EL (cell line): ENCODE measurements around the gene MAIP1.
A peak's percentile ranks its signal among the peaks of the same experiment; 100 is the strongest.
"Not testable (repeated sequence)": the region's sequence is repeated elsewhere in the genome, so short reads cannot be mapped to it uniquely, and the experiment has no call there.

Experiments
- DNase-seq: peaks from one replicate; pipeline ENCODE4 v3.0.0-alpha.2; 2016

Gene MAIP1

DNA sequence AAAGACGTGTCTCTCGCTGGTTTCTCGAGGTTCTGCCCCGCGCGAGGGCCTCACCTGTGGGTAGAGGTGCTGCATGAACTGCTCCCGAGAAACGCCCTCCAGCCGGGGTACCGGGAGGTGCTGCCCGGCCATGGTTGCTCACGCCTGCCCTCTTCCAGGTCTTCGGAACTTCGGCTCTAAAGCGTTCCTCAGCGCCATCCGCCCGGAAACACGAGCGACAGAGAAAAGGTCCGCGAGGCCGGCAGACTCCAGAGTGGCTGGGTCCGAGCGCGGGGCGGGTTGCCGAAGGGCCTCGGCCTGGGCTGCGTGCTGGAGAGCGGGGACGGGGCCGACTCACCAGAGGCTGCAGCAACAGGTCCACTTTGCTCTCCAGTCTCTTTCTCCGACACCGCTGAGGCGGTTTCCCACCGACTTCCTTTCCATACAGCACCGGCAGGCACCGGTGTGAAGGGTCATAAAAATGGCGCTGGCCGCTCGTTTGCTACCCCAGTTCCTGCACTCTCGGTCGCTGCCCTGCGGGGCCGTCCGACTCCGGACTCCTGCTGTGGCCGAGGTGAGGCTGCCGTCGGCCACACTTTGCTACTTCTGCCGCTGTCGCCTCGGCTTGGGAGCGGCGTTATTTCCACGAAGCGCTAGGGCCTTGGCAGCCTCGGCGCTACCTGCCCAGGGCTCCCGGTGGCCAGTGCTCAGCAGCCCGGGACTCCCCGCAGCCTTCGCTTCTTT lies at the start of gene MAIP1, which contains the start of gene TYW5:
TSS of gene MAIP1 (plus strand) at position 244 of the 723 bp plus-strand sequence. CDS start at position 461, 217 bp downstream.
TSS of gene TYW5 (minus strand) at position 153 of the 723 bp plus-strand sequence. CDS start at position 132, 21 bp downstream.
- DNase-seq: peak; percentile 86

GRCh38 chr2:199907008-199907714 lies 48.2 kb upstream of the MAIP1 start:
- no peak for DNase-seq

- DNase-seq: no peak
Observed at GRCh38 chr2:199910338-199911051, 44.9 kb upstream of the MAIP1 start.

DNA sequence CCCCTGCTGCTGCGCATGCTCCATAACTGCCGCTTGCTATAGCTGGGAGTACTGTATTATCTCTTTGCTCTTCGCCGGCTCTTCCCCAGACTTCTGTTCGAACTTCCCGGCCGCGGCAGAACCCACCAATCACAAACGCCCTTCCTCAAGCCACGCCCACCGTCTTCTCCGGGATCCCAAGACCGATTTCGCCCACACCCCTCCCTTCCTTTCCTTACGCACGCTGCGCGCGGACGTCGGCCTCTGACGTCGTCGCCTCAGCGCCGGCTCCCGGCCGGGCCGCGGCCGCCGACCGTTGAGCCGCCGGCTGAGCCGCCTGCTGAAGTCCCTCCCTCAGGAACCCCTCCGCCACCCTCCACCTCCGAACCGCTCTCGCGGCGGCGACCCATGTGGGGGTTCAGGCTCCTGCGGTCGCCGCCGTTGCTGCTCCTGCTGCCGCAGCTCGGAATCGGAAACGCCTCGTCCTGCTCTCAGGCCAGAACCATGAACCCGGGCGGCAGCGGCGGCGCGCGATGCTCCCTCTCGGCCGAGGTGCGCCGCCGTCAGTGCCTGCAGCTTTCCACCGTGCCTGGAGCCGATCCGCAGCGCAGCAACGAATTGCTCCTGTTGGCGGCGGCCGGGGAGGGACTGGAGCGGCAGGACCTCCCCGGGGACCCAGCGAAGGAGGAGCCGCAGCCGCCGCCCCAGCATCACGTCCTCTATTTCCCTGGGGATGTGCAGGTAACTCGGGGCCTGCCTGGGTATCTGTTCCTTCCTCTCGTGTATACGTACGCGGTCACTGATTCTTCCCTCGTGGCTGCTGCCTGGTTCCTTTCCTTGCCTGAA lies 44.1 kb upstream of the MAIP1 start, which contains the start of gene C2orf69:
TSS of gene C2orf69 (plus strand) at position 242 of the 825 bp plus-strand sequence. CDS start at position 388, 146 bp downstream.
- DNase-seq: peak; percentile 98

- DNase-seq: no peak
Observed at GRCh38 chr2:199911877-199912161, 43.6 kb upstream of the MAIP1 start.

- DNase-seq: not testable (repeated sequence)
Observed at GRCh38 chr2:199912553-199913114, 42.7 kb upstream of the MAIP1 start.

DNA sequence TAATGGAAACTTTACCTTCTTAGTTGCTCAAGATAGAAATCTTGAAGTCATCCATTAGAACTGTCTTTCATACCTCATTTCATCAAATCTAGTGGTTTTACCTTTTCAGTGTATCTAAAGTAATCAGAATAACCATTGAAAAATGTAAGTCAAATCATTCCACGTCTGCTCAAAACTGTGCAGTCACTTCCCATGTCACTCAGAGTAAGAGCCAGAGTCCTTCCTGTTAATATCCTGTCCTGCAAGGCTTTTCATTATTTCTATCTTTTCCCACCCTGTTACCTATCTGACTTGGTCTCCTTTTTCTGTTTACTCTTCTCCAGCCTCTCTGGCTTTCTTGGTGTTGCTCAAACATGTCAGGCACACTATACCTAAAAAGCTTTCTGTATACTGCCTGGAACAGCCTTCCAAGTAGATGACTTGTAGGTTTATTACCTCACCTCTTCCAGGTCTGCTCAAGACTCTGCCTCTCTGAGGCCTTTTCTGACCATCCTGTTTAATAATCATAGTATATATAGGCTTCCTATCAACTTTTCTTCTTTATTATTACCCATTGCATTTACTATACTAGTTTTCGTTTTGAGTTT lies 40.9 kb upstream of the MAIP1 start:
- DNase-seq: no peak

DNA sequence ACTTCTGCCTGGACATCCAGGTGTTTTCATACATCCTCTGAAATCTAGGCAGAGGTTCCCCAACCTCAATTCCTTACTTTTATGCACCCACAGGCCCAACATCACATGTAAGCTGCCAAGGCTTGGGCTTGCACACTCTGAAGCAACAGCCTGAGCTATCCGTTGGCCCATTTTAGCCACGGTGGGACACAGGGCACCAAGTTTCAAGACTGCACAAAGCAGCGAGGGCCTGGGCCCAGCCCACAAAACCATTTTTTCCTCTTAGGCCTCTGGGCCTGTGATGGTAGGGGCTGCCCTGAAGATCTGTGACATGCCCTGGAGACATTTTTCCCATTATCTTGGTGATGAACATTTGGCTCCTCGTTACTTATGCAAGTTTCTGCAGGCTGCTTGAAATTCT lies 38.4 kb upstream of the MAIP1 start:
- no peak for DNase-seq

DNA sequence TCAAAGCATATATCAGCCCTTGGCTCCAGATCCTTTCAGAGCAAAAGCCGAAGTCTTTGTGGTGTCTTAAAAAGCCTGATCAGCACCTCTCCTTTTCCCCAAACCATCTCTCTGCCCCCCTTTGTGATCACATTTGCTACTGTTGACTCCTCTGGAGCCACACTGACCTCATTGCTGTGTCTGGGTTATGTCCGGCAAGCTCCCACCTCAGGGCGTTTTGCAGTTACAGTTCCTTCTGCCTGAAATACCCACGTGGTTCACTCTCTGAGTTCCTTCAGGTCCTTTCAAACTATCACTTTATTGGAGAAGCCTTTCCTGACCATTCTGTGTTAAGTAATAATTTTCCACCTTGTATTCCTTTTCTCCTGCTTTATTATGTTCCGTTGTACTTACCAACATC lies 32.5 kb upstream of the MAIP1 start:
- DNase-seq: peak; percentile 40

- DNase-seq: no peak
Observed at GRCh38 chr2:199923924-199924323, 31.5 kb upstream of the MAIP1 start.

GRCh38 chr2:199926806-199927205 lies 28.6 kb upstream of the MAIP1 start:
- no peak for DNase-seq

- no peak for DNase-seq
Observed at GRCh38 chr2:199928226-199928625, 27.2 kb upstream of the MAIP1 start.

DNA sequence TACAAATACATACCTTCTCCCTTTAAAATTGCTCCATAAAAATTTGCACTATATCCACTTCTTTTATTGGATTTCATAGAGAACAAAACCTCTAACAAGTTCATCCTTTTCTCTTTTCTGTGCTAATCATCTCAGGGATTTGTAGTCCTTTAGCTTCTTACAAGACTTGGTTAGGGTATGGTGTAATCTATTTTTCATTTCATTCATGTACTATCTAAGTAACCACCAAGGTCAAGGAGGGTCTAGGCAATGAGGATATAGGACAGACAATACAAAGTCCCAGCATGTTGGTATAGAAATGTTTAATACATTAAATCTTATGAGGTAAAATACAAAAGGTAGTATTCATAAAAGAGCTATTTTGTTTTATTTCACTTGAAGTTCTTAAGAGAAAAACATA lies 26.8 kb upstream of the MAIP1 start:
- no peak for DNase-seq

DNA sequence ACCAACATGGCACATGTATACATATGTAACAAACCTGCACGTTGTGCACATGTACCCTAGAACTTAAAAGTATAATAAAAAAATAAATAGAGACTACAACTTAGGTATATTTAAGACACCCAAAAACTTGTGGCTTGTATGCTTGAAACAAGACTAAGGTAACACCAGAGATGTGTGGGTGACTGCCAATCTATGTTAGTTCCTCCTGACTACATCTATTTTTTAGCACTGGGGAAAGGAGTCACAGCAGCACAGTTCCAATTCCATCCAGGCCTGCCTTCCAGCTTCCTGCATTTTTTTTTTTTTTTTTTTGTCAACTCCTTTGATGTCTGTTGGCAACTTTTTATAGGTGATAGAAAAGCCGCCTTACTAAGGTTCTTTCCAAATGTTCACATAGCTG lies 26.1 kb upstream of the MAIP1 start:
- DNase-seq: no peak

DNA sequence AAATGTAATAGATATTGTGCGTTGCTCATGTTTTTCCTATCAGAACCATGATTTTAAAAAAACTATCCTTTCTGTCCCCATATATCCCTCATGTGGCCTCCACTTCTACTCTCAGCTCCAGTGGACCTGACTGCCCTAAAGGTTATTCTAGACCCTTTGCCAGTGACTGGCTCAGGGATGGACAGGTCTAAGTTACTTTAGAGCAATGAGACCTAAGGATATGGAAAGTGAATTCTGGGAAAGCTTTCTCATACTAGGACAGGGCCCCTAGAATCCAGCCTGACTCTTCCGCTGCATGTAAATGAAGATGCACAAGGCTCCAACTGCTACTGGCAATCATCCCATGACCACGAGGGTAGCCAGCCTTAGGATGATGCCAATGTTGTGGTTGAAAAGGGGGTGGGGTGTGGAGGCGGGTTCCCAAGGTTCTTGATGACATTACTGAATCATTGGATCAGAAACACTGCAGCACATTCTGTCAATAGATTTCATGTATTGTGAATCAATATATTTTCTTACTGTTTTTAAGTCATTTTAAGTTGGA lies 23.0 kb upstream of the MAIP1 start:
- peak; percentile 31 for DNase-seq

DNA sequence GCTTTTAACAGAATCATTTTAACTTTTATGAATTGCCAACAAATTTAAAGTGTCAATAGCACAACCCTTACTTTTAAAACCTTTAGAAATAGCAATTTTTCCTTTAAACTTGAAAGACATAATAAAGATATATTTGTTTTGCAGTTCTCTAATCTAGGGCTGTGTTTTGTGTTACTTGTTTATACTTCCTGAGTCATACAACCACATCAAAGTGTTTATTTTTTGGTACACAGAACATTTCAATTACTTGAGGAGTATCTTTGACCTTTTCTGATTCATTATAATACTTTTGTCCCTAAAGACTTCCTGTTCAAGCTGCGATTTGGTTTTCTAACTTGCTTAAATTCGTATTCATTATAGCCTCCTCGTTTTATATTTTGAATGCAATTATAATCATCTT lies 21.9 kb upstream of the MAIP1 start:
- DNase-seq: no peak

- DNase-seq: no peak
Observed at GRCh38 chr2:199936554-199936953, 18.8 kb upstream of the MAIP1 start.

- DNase-seq: peak; percentile 25
Observed at GRCh38 chr2:199940373-199940772, 15.0 kb upstream of the MAIP1 start.

DNA sequence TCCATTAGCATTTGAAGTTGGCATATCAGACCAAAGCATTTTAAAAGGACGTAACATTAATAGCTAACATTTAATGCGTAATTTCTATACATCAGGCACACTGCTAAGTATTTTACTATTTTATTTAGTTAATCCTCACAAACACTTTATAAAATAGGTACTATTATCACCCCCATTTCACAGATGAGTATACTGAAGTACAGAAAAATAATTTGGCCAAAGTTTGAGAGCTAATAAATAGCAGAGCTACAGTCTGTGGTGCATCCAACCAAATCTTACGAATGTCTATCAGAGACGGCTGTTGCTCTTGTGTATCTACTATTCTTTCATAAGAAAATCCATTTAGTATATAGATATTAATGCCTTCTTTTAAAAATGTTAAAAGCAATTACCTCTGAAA lies 12.0 kb upstream of the MAIP1 start:
- DNase-seq: no peak

DNA sequence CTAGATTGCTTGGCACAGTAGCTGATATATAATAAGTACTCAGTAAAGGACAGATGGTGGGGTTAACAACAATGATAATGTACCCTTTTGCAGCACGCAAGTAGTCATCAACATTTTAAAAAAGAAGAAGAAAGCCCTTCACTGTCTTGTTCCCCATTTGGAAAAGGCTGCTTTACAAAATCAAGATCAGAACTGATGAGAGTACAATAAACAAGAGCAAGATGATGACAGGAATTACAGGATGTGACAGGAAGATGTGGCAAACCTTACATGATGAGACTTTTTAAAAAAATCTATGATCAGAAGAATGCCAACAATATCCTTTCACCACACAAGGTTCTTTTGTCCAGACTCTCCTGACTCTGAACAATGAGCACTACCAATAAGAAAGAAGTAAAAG lies 9.2 kb upstream of the MAIP1 start:
- DNase-seq: no peak

DNA sequence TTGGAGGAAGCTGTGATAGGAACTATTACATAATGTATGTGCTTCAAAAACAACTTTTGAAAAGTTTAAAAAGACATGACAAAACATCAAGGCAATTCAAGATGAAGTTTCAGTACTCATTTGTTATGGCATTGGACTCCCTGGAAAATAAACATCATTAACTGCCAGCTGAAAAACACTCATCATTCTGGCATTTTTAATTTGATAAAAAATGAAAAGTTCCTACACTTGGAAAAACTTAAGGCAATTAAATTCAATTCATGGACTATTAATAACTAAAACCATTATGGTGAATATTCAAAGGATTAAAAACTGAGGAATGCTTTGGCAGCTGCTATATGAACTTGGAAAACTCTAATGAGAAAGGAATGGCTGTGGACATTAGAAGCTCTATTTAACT lies 8.5 kb upstream of the MAIP1 start:
- DNase-seq: no peak

DNA sequence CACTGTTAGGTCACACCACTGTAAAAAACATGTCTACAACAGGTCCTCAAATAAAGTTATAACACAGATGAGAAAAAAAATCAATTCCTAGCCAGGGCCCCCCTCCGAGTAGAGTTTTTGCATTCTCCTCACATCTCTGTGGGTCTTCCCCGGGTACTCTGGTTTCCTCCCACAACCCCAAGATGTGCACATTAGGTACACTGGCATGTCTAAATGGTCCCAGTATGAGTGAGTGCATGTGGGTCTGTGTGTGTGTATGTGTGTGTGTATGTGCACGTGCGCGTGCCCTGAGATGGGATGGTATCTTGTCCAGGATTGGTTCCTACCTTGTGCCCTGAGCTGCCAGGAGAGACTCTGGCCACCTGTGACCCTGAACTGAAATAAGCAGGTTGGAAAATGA lies 5.0 kb upstream of the MAIP1 start:
- no peak for DNase-seq
